Activated CD4-positive, alpha-beta T cell treated with anti-CD3 and anti-CD28 coated beads, Interleukin-2, amount 50 U/mL, for 1 hour (primary cell): ENCODE measurements around the gene SLC27A2.

ENCODE experiments used
- DNase-seq: peaks from one replicate; pipeline ENCODE4 v3.0.0-alpha.2; 2020

SLC27A2 gene

DNA sequence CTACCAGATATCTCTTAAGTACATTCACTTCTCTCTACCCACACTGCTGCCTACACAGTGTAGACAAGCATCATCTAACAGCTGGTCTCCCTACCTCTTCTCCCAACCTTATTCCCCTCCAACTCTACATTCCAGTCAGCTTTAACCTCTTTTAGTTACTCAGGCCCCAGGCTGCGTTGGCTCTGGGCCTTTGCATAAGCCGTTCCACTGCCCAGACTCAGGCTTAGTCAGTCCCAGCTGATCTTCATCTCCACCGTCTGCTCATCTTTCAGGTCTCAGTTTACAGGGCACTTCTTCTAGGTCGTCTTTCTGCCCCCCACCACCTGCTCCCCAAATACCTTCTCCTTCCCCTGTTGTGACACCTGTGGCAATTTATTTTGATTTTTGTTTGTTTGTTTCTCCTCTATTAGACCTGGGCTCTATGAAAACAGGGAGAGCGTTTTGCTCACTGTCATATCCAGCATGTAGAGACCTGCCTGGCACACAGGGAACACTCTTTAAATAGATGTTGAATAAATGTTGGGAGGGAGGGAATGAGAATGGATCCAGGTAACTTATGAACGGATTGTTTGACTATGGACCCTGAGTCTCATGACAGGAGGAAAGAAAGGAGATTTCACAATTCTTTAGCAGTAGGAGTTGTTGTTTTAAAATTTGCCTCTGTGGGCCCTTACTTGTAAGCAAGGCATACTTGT is 11.1 kb downstream of the SLC27A2 start:
- no peak for DNase-seq

DNA sequence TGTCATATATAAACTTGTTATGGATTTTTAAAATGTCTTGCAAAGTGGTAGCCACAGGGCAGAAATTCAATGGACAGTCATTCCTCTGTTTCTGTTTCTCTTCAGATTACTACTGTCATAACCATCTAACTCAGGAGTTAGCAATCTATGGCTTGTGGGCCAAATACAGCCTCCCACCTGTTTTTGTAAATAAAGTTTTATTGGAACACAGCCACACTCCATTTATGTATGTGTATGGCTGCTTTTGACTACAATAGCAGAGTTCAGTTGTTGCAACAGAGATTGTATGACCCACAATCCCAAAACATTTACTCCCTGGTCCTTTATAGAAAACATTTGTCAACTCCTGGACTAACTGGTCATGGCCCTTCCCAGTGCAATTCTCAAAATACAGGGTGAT is 20.0 kb downstream of the SLC27A2 start:
- no peak for DNase-seq

DNA sequence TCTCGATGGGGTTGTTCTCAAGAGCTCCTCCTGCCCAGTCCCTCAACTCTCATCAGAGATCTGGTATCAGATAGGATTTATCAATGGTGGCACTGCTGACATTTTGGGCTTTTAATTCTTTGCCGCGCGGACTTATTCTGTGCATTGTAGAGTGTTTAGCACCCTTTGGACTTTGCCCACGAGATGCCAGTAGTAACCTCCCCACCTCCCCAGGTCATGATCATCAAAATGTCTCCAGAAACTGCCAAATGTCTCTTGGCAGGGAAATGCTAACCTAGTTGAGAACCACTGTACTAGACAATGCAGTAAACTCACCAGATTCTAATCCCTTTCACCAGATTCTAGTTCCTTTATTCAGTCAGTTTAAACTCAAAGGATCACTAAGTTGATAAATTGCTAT is 24.0 kb downstream of the SLC27A2 start:
- DNase-seq = no peak

DNA sequence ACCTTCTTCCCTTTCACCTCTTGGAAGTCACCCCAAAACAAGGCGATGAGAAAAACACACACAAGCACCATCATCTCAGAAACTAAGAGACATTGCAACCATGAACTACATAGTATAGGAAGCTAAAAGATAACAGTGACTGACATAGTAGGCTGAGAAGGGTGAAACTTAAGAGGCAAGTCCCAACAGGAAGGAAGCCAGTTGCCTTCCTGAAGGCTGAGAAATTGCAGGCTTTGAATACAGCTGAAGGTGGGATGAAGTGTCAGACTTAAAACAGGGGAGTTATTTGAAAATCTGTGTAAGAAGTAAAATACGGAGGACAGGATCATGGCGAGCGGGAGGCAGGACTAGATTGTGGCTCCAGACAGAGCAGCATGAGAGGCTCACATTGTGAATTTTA is 27.8 kb downstream of the SLC27A2 start:
- no peak for DNase-seq

DNA sequence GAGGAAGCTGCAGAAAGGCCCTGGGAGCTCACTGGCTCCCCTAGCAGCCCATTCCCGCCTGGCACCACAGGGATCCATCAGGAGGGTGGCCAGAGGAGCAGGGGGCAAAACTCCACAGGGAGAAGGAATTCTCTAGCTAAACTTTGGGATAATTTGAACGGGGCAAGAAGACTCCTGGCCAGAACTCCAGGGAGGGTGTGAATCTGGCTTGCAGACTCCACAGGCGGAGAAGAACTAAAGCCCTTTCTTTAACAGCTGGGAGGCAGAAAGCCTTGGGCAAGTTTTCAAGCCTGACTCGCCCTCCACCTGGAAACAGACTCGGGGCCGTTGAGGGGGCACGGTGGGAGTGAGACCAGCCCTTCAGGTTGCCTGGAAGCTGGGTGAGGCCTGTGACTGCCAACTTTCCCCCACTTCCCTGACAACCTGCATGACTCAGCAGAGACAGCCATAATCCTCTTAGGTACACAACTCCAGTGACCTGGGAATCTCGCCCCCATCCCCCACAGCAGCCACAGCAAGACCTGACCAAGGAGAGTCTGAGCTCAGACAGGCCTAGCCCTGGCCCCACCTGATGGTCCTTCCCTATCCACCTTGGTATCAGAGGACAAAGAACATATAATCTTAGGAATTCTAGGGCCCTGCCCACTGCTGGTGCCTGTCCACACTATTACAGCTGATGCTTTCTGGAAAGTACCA is 28.6 kb downstream of the SLC27A2 start:
- DNase-seq = no peak

DNA sequence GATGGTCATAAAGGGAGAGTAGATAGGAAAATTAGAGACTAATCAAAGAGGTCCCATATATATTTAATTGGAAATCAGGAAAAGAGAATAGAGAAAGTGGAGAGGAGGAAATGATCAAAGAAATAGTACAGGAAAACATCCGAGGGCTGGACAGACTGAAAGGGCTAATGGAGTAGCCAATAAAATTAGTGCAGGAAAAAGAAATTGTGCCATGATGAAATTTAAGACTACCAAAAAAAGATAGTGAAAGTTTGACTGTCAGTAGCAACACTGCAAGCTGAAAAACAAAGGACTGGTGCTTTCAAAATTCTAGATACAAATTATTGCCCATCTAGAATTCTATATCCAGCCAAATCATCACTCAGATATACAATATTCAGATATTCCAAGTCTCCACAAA is 36.3 kb downstream of the SLC27A2 start:
- no peak for DNase-seq

DNA sequence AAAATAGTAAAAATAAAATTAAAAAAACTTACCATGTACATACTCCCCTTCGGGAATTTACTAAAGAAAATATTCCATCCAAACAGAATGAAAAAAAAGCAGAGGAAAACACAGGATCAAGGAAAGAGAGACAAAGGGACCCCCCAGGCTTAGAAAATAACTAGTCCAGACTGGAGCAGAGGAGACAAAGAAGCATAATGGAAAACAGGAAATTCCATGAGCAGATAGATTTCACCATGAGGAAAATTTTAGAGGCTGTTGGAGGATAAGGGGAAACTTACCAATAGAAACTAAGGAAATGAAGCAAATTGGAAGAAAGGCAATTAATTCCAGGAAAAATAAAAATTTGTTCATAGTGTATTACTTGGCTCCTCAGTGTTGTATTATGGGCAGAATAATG is 36.7 kb downstream of the SLC27A2 start:
- no peak for DNase-seq

DNA sequence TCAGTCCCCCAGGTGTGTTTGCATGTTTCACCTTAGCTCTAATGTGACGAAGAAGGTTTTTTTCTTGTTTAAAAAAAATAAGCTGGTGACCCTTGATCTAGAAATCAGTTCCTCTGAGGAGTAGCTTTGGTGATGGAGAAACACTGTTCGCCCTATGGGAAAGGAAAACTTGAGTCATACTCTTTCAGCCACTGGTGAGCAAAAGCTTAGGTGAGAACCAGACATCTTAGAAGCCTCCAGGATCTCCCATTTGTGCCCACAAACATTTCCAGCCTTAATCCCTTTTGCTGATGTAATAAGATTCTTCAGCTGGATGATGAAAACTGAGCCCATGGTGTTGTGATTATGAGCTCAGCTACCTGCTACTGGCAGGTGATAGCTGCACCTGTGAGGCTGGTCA is 37.8 kb downstream of the SLC27A2 start:
- DNase-seq = no peak

DNA sequence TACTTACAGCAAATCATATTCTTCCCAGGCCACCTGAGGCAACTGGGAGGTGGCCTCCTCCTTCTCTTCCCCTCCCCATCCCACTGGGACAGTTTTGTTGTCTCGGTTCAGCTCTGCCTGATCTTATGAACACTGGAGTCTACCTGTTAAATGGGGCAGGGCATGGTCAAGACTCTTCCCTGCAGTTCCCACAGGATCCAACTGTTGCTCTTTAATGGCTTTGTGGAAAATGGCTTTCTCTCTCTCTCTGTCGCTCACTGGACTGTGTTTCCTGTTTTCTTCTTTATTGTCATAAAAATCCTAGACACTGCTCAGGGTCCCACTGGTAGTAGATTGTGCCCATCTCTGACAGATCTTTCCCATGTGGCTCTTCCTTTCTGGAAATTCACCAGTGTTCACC is 40.2 kb downstream of the SLC27A2 start:
- DNase-seq = no peak

DNA sequence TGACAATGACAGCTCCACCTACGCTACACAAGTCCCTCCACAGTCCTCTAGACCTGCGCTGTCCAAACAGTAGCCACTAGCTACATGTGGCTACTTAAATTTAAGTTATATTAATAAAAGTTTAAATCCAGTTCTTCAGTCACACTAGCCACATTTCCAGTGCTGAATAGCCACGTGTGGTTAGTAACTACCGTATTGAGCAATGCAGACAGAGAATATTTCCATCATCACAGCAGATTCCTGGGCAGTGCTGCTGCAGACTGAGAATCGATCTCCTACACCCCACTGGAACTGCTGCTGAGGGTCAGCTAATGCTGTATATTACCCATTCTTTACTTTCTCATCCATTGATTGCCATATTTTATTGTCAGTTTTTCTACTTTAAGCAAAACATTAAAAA is 42.6 kb downstream of the SLC27A2 start:
- no peak for DNase-seq

DNA sequence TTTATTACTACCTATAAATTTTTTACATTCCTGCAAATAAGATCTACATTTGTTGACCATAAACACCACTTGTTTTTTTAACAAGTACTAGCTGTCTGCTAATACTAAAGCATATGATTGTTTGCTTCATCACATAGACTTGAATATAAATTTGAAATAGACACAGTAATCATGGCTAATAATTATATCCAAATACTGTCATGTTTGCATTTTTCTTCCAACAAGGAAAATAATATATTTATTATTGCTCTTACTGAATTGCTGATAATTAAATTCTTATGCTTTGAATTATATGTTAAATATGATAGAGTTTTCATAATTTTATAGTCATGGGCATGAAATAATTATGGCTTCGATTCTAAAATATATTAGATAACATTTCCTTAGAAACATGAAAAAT is 43.1 kb downstream of the SLC27A2 start:
- no peak for DNase-seq

DNA sequence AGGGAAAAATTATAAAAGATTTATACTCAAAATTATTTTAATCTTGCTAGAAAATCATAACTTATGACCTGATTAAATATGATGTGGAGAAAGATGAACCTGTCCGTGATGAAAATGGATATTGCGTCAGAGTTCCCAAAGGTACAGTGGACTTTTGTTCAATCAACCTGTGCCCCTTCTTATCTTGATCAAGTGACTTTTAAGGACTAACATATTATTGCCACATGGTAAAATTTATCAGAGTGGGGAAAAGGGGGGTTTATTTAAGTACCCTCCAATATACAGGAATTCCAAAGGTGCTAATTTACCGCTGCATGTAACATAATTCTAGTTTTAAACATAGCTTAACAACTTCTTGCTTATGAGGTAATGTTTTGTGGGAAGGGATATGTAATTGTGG is 43.9 kb downstream of the SLC27A2 start:
- DNase-seq = no peak

DNA sequence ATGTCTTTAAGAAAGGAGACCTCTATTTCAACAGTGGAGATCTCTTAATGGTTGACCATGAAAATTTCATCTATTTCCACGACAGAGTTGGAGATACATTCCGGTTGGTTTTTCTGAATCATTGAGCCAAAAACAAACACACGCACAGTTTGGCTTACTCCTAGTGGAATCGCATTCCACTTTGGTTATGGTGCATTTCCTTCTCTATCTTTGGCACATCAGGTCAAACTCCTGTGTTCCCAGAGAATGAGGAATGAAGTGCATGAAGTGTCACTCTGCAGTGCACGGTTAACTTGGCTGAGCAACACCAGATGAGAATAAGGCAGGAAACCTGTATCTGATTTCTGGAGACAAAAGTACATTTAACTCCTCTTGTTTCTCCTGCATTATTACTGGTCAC is 45.1 kb downstream of the SLC27A2 start:
- no peak for DNase-seq

DNA sequence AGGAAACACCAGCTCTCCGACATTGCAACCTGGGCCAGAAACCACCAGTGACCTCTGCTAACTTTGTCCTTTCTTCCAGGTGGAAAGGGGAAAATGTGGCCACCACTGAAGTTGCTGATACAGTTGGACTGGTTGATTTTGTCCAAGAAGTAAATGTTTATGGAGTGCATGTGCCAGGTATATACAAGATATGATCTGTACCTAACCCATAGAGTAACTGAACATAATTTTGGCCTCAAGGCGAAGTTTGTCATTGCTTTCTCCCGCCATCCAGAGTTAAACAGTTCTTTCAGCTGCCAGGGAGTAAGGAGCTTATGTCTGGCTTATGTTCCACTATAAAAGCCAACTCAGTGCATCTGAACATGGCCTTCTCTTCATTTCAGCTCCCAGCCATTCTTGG is 46.9 kb downstream of the SLC27A2 start:
- DNase-seq = no peak

DNA sequence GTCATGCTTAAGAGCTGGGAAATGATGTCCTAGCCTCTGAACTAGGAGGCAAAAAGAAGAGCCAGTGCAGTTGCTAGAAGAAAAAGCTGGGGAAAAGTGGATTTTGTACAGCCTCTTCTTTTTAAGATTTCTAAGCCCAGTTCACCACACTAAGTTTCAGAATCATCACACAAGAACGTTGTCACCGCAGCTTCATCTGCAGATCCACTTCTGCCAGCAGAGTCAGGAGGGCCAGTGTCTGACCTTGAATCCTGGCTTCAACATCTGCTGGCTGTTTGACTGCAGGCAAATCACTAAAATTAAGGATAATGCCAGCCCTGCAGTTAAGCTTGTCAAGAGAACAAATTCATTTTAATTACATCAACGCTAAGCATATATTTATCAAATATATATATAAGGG is 47.3 kb downstream of the SLC27A2 start:
- DNase-seq = no peak

DNA sequence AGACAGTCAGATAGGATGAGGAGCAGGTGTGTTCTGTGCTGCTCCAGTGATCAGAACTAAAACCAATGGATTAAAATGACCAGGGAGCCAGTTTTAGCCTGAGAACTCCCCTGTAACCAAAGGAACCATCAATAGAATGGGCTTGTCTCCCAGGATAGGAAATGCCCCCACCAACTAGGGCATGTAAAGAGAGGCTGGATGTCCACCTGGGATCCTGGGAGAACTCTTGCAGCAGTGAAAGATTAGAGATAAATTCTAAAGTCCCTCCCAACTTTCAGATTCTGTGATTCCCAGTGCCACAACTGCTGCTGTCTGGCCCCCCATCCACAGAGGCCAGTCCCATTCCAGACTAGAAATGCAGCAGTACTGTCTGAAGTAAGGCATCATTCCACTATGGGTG is 49.8 kb downstream of the SLC27A2 start:
- DNase-seq = no peak

DNA sequence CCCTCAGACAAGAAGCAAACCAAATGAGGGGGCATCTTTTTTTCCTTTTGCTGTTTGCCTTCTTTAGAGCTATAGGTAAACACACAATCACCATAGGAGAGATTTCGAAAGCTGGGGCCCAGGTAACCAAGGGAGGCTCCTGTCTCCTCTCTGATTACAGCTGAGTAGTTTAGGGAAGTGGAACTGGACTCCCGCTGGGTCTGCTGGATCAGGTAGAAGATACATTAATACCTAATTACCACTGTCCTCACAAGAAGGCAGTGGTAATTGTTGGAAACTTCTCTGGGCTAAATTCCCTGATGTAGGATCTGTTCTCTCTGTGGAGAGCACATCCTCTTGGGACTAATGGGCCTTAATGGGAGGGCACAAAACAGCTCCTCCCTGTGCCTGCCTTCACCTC is 50.8 kb downstream of the SLC27A2 start:
- no peak for DNase-seq

DNA sequence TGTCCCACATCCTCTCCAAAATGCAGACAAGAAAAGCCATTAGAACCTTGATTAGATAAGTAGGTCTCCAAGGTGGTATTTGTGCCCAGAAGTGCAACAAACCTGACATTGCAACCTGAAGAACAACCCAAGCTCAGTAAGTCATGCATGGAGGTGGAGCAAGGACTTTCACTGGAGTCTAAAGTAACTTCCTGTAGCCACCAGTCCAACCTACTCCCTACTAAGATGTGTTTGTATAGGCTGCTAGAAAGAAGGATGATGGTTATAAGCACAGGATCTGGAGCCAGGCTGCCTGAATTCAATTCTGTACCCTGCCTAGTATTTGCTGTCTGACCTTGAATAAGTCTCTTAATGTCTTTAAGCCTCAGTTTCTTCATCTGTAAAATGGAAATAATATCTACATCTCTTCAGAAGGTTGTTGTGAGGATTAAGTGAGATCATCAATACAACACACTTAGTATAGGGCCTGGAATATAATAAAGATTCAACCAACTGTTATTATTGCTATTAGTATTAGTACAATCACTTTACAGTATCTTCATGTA is 51.3 kb downstream of the SLC27A2 start:
- DNase-seq = no peak

DNA sequence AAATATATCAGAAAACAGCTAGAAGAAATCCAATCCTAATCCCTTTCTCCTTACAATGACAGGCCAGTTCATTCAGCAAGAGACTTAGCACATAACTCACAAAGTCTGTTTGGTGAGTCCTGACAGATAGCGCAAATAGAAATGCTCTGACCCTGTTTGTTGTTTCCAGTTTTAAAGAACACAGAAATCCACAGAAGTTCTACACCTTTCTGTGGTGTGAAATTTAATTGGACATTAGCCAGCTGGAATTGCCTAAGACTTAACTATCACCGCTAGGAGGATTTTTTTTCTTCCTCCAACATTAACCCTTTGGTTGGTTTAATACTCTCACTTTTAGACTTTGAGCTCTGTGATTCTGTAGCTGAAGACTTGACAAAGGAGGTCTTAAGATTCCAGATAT is 52.8 kb downstream of the SLC27A2 start:
- no peak for DNase-seq

DNA sequence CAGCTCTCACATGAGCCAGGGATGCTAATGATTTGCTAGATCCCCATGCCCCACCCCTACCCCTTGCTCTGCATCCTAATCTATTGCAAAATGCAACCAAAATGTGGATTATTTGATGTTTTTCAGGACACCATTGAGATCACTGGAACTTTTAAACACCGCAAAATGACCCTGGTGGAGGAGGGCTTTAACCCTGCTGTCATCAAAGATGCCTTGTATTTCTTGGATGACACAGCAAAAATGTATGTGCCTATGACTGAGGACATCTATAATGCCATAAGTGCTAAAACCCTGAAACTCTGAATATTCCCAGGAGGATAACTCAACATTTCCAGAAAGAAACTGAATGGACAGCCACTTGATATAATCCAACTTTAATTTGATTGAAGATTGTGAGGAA is 53.8 kb downstream of the SLC27A2 start:
- DNase-seq = no peak

DNA sequence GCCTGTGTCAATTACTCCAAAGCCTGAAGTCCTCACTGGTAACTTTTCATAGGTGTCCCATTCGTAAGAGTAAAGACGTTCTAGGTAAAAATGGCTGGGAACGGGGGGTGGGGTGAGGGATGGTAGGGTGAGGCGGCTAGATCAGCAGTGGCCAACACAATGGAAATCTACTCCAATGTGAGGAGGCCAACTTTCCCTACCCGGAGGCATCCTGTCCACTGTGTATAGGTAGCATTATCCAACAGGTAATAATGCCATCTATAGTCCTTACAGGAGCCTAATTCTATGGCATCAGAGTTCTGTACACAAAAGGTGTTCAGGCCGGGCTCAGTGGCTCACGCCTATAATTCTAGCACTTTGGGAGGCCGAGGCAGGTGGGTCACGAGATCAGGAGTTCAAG is 54.4 kb downstream of the SLC27A2 start:
- DNase-seq = no peak

DNA sequence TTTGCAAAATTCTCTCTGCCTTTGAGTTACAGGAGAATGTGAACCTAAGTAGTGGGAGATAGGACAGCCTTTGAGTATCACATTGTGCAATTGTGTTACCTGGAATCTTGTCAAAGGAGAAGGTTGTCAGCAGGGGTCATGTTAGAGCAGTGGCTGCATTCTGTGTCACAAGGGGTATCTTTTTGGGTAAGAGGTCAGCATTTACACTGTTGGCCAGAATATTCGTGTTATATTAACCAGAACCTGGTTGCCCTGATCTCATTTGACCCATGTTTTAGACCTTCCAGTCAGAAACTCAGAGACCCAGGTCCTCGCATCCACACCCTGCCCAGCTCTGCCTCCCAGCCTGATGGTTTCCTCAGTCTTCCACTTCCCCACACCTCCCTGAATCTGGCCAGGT is 56.3 kb downstream of the SLC27A2 start:
- DNase-seq = no peak

DNA sequence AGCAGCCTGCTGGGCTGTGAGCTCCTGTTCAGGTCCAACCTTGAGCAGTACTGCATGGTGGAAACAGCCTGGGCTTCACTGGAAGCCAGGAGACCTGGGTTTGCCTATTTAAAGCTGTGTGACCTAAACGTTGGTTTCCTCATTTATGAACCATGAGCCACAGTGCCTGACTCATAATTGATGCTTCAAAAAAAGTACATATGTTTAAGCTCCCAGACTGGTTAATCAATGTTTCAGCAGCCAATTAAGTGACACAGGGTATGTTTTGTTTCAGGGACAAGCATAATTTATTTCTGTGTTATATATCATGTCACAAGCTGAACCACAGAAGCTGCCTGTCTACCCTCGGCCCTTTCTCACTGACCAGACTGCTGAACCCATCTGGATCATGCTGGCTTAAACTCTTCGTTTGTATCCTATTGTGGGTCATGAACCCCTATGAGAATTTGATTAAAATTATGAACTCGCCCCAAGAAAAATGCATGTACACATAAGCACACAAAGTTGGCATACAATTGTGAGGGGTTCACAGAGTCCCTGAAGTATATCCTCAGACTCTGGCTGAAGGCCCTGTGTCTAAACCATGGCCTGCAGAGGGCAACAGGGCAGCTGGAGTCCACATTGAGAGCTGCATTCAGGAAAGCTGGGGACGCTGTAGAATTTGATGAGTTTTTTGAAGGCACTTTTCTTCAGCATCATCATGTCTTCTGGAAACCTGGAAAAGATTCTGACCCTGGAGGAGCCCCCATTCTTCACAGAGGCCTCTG is 59.9 kb downstream of the SLC27A2 start:
- no peak for DNase-seq

DNA sequence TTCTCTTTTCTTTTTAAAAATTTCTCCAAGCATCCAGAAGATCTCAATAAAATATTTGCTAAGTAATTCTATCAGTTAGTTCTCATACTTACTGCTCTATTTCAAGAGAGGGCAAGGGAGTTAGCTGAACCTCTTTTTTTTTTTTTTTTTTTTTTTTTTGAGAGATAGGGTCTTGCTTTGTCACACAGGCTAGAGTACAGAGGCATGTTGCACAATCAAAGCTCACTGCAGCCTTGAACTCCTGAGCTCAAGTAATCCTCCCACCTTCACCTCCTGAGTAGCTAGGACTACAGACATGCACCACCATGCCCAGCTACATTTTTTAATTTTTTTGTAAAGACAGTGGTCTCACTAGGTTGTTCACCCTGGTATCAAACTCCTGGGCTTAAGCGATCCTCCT is 62.2 kb downstream of the SLC27A2 start:
- no peak for DNase-seq
